Renal pelvis (tissue), 4 donors: ENCODE results near the gene FBLN1. TPM values are rescaled to one million over a fixed set of nuclear protein-coding genes. Genes with fewer than 3 reads are reported as not detected.
"Not testable (repeated sequence)": the region's sequence is repeated elsewhere in the genome, so short reads cannot be mapped to it uniquely, and the experiment has no call there.

Experiments
- DNase-seq: peaks from one replicate; pipeline ENCODE4 v3.0.0-alpha.2; 2013
- polyA plus RNA-seq, 3 donors: library from polyadenylated mRNA; unstranded; fragments of 120-200 nt; gene quantifications; one replicate each; pipeline ENCODE4 v1.2.1, GENCODE V29; 2013; ENCODE audit not compliant: insufficient read length in 3 of 3

FBLN1 gene
- polyA plus RNA-seq, 3 donors, result 93.3 to 158 (median 115) TPM

DNA sequence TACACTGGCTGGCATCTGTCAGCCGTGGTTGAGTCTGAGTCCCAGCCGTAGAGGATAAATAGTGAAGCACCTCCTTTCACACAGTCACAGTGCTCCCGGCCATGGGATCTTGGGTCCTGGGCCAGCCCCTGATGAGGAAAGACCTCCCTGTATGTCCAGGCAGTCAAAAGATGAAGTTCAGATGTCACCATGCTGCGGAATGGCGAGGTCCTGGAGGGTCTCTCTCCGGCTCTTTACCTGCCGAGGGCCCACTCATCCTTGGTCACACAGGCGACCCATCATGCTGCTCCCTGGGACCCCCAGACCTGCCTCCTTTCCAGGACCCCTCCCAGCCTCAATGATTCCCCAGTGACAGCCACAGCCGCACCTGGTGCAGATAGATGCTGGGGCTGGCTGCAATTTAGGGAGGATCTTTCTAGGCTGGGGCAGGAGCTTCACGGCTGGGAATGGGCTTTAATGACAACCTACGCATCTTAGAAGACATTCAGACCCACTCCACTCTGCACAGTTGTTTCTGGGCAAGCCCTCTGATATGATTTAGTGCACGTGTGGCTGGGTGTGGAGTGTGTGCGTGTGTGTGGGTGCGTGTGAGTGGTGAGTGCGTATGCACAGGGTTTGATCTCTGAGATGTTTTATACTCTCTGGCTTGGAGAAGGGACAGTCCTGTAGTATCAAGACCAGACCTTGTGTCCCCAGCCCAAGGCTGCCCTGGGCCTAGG lies 79.7 kb downstream of the FBLN1 start:
- DNase-seq, result no peak

DNA sequence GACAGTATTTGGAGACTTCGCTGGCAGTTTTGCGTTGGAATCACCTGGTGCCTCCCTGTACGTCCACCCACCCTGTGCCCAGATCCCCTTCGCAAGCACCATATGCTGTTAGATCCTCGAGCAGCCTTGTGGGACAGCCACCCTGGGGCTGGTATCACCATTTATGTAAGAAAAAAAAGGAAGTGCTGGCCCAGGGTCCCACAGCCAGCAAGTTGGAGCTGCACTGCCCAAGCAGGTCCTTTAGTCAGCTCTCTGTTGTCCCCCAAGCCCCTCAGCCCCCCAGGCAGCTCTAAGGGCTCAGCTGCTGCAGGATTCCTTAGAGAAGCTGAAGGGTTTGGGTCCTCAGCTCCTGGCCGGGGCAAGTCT lies 80.3 kb downstream of the FBLN1 start:
- DNase-seq, result no peak

DNA sequence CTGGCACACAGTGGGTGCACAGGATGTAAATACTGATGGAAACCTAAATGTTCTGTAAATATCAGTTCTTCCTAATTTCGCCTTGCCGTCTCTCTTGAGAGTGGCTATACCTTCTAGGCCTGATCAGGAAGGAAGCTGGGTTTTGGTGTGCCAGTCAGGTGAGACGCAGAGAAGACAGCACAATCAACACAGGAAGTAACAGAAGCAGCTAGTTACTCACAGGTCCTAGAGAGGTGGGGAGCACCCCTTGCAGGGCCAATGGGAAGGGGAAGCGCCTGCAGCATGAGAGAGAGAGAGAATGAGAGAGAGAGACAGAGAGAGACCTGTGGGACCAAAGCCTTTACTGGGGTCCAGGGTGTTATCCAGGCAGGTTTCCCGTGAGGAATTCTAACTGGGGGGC lies 80.8 kb downstream of the FBLN1 start:
- DNase-seq, result no peak

DNA sequence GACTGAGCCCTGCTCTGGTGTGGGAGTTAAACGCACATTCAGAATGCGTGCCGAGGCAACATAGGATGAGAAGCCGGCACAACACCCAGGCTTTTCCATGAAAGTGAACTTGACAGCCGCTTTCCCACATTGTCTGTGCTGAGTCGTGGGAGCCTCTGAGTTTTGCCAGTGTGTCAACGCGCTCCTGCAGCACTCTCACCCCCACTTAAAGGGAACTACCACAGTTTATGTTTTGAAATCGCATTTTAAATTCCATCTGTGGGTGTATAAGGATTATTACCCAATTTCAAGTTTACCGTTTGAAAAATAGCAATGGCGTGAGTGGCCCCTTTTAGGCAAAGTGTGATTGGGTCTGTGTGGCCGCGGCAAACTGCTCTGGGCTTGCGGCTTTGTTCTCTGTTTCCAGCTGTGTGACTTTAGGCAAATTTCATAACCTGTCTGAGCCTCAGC lies 81.5 kb downstream of the FBLN1 start:
- DNase-seq, result no peak

DNA sequence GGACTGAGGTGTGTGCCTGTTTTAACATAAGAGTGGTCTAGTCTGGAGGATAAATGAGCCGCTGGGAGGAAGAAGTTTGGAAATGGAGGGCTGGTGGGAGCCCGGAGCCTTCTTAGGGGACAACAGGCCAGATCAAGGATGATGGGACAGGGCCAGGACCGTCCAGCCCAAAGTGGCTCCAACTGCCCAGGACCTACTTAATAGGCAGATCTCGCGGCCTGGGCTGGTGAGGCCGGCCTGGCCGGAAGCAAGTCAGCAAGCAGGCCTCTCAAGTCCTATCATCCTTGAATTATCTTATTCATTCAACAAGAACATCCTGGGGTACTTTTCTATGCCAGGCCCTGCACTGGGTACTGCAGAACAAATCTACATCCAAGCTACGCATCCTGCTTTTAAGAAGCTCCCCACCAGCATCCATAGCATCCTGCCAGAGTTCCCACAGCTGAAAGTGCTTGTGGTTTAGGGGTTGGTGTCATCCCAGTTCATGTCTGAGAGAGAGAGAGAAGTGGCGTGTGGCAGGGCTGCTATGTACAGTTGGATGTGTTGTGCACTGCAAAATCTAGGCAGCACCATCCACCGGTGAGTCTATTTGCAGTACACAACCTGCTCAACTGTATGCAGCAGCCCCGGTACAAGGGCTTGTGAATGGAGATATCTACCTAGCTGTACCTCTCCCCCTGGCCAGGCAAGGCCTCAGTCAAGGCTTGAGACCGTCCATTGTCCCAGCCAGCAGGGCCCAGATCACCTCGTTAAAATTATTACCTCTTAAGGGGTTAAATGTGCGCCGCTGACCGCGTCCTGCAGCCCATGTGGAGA lies 82.1 kb downstream of the FBLN1 start:
- no peak for DNase-seq

DNA sequence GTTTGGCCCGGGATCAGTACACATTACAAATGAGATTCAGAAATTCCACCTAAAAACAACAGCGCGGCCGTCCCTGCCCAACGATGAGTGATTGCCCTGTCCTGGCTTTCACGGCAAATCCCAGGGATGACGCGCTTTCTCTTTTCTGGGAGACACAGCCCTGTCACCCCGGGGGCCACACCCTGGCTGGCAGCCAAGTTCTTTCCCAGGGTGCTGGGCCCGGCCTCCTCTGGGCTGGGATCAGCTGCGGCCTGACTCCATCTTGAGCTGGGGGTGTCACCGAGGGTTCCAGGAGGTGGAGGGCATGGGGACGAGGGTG lies 82.7 kb downstream of the FBLN1 start:
- DNase-seq, result no peak

DNA sequence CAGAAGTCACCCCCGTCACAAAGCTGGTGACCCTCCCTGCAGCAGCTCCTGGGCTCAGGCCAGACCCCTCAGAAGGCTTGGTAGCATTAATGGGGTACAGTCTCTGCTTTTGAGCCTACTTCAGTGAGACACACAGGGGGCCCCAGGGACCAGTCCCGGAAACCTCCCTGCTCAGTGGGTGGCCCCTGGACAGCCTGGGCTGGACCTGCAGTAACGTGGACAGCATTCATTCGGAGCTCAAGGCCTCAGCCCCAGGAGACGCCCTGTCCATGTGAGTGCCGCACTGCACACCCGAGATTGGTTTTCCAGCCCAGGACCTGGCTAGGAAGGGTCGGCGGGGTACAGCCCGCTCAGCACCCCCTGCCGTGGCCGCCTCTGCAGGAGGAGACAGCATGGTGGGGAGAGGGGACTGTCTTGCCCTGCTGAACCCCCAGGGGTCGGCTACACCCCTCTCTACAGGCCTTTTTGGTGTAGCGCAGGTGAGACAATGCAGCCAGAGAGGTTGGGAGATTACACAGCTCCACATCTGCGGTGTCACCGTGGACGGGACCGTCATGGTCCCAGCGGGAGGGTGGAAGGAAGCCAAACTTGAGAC lies 83.4 kb downstream of the FBLN1 start:
- DNase-seq, result no peak

DNA sequence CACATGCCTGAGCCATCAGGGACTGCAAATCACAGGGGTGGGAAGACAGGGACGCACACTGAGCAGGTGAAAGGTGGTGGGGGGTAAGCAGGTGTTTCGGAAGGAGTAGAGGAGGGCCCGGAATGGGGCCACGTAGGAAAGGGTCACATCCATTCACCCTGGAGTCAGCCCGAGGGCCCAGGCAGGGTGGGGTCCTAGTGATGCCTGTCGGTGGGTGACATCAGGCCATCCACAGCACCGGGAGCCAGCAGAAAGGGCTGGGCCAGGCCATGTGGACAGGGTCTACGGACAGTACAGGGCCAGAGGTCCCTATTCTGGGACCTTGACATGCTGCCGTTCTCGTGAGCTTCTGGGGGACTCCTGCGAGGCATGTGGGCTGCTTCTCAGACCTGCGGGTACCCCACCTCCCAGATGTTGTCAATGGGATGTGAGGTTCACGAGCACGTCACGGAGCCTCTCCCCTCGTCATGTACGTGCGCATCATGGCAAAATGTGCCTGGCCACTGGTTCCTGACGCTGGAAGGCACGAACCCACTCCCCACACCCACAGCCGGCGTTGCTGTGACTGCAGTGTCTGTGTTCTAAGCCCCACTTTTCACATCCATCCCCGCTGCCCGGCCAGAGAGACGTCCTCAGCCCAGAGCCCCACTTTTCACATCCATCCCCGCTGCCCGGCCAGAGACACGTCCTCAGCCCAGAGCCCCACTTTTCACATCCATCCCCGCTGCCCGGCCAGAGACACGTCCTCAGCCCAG lies 84.1 kb downstream of the FBLN1 start:
- DNase-seq, result no peak

DNA sequence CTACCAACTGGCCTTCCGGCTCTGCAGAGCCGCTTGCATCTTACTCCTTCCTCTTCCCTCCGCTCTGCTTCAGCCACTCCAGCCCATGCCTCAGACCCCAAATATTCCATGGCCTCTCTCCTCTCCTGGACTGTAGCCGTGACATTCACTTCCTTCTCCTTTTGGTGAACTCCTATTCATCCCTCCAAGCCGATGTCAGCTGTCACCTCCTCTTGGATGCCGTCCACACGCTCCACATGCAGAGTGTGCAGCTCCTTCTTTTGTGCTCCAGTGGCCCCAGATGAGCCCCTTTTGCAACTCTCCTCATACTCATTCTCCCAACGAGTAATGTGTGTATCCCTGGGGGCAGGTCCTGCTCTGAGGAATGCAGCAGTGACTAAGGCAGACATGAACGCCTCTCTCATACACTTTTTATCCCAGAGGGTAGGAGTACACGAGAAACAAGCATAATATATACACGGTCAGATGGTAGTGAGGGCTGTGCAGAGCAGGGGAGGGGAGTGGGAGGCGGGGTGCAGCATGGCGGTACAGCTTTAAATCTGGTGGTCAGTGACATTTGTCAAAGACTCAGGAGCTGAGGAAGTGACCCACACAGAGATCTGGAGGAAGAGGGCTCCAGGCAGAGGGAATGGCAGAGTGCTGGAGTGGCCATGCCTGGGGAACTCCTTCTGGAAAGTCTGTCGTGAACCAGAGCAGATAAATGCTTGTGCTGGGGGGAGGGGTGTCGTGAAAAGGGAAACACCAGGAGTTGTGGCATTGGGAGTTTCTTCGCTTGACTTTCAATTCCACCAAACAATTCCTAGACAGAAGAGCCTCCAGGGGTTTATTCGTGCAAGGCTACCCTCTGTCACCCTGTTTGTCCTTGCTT lies 85.2 kb downstream of the FBLN1 start:
- DNase-seq, result no peak

DNA sequence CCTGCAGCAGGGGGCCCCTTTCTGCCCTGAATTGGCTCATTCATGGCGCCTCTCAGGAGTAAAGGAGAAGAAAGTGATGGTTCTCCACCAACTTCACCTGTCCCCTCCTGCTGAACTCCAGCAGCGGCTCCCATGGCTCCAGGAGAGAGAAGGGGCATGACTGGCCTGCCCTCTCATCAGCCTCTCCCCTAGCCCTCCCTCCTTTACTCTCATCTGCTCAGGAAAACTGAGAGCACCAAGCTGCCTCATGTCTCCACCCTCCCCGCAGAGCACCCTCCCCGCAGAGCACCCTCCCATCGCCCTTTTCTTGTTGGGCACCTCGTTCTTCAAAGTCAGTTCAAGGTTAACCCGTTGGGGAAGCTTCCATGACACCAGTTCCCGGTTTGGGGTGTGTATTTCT lies 86.9 kb downstream of the FBLN1 start:
- DNase-seq, result no peak

DNA sequence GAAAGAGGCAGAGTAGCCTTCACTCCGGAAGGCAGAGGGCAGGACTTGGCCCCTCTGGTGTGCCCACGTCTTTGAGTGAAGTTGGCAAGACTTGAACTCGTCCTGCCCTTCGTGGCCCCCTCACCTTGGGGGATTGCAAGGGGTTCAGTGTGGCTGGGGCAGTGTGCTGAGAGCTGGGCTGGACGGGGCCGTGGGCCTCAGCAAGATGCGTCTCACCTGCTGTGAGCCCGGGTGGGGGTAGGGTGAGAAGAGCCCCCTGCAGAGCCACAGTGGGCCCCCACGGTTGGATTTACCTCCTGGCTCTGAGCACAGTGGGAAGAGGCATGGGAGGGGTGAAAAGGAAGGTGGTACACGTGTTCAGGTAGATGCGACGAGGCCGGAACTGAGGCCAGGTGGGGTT lies 87.6 kb downstream of the FBLN1 start:
- no peak for DNase-seq

DNA sequence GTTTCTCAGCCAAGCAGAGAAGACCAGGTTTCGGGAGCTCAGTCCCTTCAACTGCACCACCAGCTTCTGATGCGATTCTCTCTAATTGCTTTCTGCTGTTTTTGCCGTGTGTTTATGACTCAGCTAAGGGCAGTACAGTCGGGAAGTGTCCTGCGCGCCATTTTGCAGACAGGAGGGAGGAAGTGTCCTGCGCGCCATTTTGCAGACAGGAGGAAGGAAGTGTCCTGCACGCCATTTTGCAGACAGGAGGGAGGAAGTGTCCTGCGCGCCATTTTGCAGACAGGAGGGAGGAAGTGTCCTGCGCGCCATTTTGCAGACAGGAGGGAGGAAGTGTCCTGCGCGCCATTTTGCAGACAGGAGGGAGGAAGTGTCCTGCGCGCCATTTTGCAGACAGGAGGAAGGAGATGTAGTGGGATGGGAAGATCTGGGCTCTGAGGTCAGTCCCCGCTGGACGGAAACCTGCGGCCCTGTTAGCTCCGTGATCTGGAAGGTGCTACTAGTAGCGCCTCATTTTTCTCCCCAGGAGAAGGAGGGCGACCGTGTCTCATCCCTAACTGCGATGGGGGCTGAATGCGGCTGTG lies 89.0 kb downstream of the FBLN1 start:
- DNase-seq, result not testable (repeated sequence)

DNA sequence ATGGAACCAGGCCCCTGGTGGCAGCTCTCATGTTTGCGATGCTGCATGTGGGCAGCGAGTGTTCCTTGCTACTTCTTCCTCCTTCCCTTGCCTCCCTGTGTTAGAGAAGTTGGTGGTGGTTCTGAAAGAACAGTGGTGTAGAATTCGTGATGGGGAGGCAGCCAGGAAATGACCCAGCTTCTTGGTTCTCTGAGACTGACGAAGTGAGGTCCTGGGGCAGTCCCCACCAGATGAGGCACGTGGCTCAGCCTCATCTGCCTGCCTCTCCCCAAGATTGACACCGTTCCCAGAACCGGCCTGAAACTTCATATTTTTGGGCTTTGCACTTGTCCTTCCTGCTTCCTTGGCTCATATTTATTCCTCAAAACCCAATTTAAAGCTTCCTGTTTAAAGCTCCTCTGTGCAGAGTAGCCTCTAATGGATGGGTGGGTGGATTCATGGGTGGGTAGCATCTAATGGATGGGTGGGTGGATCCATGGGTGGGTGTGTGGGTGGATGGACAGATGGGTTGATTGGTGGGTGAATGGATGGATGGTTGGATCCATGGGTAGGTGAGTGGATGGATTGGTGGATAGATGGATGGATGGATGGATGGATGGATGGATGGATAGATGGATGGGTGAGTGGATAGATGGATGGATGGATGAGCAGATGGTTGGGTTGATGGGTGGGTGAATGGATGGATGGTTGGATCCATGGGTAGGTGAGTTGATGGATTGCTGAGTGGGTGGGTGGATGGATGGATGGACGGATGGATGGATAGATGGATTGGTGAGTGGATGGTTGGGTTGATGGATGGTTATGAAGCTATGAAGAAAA lies 91.6 kb downstream of the FBLN1 start:
- no peak for DNase-seq

DNA sequence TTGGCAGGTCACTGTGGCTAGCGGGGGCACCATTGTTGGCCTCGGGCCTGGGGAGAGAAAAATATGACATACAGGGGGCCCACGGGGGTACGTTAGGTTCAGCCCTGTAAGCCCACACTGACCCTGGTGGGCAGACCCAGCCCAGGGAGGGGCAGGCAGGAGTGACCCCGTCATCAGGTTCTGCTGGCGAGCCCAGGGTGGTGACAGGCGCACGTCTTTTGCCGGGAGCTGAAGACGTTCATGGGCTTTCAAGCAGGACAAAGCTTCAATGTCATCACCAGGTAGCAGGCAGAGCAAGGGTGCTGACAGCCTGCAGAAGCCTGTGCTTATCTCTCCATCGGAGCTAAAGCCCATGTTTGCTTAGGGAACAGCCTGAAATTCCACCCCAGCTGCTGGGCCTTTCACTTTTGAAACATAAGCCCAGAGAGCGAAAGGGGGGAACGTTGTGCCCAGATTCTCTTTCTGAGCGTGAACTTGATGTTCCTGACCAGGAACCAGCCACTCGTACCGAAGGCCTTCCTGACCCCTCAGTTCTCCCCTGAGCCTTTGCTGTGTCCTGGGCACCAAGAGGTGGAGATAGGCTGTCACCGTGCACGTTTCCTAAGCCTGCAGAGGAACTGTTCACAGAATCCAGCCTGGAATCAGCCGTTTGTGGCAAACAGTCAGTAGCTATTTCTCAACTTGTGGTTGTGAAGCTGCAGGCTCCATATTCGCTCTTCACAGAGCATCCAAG lies 94.9 kb downstream of the FBLN1 start:
- DNase-seq, result no peak

DNA sequence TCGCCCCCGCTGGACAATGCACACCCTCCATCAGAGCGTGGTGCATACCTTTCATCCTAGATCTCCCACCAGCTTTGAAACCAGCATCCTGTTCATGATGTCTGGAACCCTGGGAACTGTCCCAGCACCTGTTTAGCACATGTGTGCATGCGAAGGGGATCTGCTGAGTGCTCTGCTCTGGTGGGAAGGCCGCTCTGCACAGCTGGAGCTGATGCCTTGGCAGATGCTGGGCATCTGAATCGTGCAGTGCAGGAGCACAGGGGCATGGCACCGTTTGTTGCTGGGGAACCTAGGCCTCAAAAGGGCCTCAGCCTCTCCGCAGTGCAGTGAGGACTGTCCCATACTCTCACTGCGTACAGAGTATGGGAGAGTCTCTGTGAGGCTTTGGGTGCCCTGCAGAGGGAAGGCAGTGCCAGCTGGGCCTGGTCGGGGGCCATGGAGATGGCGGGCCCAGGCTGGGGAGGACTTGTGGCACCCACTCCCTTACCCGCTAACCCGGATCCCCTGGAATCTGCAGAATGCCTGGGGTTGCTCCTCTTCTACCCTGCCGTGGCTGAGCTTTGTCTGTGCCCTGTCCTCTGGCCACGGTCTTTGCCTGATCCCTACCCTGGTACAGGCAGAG lies 96.0 kb downstream of the FBLN1 start:
- no peak for DNase-seq

DNA sequence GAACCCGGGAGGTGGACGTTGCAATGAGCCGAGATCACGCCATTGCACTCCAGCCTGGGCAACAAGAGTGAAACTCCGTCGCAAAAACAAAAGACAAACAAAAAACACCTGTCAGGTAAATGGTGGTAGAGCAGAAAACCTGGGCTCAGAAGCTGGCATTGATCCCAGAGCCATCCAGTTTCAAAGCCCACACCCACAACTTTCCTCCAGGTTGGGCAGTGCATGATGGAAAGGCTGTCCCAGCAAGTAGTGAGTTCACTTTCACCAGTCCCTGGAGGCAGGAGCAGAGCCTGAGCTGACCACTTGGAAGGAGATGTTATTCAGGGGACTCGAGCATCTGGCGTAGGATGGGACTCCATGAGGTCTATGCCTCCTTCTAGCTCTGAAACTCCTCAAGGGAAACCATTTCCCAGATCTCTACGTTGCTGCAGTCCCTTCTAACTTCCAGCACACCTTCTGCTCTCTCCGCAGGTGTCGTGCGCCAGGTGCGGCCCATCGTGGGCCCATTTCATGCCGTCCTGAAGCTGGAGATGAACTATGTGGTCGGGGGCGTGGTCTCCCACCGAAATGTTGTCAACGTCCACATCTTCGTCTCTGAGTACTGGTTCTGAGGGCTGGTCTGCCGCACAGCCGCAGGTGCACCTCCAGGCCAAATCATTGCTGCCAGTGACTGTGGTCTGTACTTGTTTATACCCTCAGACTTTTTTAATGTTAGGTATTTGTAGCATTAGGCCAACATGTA lies 97.3 kb downstream of the FBLN1 start:
- no peak for DNase-seq

DNA sequence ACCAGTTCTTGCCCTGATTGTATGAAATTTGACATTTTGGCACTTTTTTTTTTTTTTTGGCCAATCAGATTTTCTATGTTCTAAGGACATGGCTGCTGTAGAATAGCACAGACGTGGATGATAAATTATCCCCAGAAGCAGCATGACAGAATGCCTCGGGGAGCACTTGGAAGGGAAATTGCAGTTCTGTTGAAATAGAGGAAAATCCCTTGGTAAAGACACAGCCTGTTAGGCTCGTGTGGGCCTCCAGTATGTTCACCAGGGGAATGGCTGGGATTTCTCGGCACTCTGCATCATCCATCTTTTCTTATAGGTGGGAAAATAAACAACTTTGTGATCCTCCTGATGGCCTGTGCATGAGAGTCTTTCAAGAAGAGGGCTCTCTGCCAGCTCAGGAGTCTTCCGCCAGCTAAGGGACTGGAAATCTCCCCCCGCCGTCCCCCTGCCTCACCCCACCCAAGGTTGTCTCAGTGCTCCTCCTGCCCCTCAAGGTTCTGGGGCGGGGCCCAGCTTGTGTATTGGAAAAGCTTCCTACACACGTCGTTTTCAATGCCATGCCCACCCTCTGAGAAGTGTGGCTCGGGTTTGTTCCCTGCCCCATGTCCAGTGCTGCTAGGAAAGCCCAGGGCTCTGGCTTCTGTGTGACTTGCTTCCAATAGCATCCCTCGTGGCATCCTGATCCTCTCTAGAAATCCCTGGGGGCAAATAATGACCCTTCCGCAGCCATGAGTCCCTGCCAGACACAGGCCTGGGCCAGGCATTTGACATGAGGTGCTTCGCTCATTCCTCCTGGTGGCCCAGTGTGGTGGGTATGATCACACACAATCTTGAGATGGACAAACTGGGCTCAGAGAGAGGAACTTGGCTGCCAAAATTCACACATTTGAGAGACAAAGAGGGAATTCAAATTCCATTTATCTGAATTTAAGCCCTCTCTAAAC lies 98.4 kb downstream of the FBLN1 start:
- DNase-seq, result no peak
